ENCODE measurements around the gene SVOP.

SVOP gene

DNA sequence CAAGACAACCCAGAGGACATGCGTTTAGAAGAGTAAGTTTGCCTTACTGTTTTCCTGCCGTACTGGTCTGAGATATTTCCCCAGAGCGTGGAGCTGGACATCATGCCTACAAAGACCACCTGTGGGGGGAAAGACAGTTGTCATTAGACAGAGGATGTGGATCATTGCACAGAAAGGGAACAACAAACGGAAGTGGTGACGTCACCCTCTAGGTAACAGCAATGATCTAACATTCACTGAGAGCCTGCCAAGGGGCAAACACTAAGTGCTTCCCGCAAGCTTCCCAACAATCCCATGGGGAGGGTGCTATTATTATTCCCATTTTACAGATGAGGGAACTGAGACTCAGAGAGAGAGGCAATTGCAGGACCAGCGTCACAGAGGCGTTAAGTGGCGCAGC lies 48.5 kb downstream of the SVOP start:
- no peak for DNase-seq

GRCh38 chr12:108969622-108970021 lies 51.2 kb downstream of the SVOP start:
- no peak for DNase-seq

- peak in 1 of 2 experiments; percentile 16 for DNase-seq
These were observed 52.9 kb downstream of the SVOP start for GRCh38 chr12:108967869-108968540.

DNA sequence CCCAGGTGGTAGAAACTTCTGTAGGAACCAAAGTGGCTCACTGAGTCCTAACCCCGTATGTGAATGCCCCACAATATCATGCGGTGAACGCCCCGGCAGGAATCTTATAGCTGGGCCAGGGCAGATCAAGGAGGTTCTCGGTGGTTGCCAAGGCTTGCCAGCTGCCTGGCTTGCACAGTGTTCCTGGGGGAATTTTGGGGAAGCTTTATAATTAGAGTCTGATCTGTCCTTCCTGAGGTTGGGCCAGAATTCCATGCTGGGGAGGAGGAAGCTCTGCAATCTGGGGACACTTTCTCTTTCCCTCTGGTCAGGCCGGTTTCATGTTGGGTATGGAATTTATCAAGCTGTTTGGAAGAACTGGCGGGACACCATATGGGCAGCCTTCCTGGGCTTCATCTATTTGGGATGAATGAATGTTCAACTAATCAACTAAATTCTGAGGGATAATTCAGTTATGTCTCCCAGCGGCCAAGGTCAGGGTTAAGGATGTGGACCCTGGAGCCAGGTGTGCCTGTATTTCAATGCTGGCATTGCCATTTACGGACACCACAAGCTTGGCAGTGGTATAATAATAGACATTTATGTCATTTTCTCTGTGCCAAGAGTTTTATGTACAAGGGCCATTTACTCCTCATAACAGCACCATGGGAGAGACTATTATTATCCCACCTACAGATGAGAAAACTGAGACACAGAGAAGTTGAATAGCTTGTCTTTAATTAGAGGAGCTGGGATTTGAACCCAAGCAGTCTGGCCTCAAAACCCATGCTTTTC lies 54.3 kb downstream of the SVOP start:
- no peak for DNase-seq

DNA sequence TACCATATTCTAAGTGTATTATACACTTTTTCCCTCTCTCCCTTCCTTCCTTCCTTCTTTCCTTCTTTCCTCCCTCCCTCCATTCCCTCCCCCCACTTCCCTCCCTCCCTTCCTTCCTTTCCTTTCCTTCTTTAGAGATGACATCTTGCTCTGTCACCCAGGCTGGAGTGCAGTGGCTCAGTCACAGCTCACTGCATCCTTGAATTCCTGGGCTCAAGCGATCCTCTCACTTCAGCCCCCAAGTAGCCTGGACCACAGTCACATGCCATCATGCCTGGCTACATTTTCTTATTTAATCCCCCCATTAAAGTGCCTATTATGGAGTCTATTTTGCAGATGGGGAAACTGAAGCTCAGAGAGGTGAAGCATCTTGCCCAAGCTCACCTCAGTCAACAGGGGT lies 55.0 kb downstream of the SVOP start:
- DNase-seq, result no peak

DNA sequence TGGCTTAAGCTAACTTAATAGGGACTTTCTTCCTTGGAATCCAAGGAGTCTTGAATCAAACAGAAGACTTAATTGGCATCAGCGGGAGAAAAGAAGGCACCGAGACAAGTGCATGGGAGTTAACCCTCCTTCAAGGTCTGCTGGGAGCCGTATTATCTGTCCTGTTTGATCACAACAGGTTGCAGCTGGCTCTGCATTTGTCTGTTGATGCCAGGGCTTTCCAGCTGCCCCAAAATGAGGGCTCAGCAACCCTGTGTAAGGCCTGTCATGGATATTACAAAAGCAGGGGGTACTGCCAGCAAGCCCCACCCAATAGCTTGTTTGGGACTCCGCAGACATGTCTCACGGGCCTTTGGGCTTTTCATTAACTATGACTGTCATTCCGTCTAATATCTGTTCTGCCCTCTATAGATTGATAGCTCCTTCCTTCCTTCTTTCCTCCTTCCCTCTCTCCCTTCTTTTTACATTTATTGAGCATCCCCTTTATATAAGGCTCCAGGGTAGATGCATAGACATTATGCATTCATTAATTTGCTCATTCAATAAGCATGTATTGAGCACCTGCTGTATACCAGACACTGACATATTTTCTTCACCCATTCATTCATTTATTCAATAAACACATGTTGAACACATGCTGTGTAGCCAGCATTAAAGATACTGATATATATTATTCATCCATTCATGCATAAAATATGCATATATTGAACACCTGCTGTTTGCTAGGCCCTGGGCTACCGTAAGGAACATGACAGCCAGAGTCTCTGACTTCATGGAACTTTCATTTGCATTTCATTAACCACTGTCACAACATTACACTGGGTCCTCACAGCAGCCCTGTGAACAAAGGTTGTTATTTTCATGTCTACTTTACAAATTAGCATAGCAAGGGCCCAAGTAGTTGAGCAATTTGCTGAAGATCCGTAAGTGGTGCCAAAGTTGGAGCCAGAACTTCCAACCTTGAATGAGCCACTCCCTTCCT lies 56.2 kb downstream of the SVOP start:
- no peak for DNase-seq

- DNase-seq, result no peak
These were observed 58.6 kb downstream of the SVOP start for GRCh38 chr12:108962256-108962655.

- no peak for DNase-seq
These were observed 60.9 kb downstream of the SVOP start for GRCh38 chr12:108959748-108960655.

- DNase-seq, result peak; percentile 28 to 30
These were observed 65.5 kb downstream of the SVOP start for GRCh38 chr12:108955225-108955835.

DNA sequence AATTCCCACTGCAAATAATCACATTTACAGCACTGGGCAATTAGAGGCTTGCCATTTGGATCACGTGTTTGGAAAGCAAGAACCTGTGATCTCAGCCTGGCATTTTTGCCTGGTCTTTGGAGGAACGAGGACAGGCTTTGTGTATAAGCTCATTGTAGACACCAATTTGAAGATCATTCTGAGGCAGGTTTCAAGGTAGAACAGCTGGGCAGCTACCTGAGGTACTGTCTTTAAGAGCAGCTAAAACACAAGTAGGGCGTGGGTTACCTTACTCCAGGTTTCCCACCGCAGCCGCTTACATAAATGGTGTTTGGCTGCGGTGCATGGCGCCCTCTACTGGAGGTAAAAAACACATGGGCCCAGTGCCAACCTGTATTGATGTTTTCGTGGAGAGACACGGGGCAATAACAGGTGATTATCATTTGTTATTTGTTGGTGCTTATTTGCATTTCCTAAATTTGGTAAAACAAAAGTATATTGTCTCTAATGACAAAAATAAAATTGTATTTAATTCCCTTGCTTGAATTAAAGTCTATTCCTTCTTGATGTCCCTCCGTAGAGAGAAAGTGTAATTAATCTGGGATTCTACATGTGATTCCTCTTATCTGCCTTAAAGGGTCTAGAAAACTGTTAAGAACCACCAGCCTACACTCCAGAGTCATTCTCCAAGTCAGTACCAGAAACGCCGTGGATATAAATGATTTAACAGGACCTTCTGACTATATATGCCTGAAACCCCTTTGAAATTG lies 69.7 kb downstream of the SVOP start:
- DNase-seq, result peak; percentile 53 to 72

DNA sequence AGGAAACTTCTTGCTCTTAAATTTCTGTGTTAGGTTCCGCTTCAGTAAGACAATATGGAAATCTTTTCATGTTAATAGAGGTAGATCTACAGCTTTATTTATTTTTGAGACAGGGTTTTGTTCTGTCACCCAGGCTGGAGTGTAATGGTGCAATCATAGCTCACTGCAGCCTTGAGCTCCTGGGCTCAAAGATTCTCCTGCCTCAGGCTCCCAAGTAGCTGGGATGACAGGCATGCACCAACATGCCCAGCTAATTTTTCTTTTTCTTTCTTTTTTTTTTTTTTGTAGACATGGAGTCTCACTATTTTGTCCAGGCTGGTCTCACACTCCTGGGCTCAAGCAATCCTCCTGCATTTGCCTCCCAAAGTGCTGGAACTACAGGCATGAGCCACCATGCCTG lies 70.9 kb downstream of the SVOP start:
- no peak for DNase-seq

DNA sequence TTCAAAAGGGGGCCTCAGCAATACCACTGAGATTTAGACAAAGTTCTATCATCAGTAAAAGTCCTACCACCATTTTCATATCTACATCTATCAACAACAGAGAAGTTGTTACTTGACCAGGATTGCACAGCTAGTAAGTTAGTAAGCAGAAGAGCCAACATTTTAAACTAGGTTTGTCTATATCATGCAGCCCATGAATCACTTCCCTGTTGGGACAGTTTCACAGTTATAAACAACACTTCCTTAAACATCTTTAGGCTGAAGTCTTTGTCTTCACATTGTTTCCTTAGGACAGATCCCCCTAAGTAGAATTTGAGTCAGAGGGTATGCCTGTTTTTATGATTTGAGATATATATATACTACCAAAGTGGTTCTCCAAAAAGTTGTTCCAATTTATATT lies 72.5 kb downstream of the SVOP start:
- DNase-seq, result no peak

DNA sequence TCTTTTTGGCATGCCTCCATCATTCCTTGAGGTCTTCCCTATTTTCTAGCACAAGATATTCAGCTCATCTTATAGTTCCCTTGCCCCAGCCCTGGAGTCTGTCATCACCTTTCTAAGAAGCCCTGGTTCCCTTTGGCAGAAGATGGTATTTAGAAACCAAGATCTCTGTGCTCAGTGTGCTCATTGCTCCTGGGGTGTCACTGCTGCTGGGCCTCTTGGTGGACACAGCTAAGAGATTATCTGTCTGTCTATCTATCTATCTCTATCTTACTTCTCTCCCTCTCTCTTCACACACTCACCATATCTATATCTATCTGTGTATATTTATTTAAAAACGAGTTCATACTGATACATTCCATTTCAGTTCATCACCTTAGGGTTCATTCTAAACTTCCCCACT lies 73.8 kb downstream of the SVOP start:
- no peak for DNase-seq

DNA sequence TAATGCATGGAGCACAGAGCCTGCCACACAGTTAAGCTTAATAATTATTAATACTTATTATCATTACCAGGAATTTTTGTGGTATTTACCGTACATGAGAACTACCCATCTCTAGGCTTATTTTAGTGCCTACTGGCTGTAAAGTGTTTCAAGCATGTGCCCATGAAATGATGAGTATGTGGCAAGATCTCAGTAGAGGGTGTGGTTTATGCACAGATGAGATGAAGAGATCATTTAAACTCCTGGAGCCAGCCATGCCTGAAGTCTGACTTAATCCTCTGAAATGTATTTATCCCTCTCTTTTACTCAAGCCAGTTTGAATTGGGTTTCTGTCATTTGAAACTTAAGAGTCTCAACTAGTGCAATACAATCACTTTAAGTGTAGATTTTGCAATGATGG lies 80.7 kb downstream of the SVOP start:
- no peak for DNase-seq

DNA sequence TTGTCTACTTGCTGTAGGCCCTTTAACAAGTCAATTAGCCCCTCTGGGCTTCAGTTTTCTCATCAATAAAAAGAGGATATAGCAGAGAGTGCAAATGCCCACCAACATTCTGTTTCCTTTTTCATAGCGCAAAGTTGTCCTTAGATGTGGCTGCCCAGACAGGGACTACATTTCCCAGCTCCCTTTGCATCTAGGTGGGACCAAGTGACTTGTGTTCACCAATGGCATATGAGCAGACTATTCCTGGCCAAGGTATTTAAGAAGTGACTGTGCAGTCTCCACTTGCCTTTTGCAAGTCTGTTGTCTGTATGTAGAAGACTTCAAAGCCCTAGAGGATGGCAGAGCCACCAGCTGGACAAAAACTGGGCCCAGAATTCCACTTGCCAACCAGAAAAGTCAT lies 81.3 kb downstream of the SVOP start:
- DNase-seq, result no peak

DNA sequence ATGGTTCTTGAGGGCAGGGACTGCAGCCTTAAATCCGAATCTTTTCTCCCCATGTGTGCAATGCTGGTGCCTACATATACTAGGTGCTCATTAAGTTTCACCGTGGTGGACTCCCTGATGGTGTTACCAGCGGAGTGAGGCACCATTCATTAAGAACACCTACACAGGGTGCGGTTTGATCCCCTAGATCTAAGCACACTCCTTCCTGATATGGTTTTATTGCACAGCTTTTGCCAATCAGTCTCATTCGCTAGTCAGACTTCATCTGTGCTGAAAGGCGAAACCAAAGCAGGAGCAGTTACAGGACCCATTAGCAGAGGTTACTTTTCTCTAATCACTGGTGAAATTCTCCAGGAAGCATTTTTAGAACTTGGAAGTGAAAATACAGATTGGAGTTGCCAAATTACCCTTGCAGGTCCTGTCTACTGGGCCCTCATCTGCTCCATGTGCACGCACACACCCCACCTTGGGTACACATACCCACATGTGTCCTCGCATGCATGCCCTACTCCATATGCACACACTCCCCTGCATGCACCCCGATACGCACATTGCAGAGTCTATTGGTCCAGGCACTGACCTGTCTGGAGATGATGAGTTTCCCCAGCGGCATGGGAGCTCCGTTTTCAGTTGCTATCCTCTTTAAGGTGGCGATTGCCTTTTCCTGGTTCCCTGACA lies 82.5 kb downstream of the SVOP start:
- DNase-seq, result no peak

- DNase-seq, result no peak
These were observed 85.6 kb downstream of the SVOP start for GRCh38 chr12:108935159-108935763.

DNA sequence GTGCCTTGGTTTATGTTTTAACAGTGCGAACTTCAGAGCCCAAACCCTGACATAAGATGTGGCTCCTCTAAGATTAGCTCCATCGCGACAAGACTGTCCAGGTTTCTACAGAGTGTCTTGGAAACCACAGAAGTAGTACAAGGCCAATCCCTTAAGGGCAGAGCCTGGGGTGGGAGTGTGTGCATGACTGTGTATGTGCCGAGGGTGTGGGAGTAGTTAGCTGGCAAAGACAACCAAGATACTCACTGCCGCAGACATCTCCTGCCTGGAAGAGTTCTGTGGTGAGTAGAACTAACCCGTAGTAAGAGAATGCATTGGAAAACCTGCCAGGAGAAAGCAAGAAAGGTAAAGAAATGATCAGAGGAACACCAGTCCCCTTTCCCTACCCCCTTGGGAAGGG lies 86.9 kb downstream of the SVOP start:
- no peak for DNase-seq

DNA sequence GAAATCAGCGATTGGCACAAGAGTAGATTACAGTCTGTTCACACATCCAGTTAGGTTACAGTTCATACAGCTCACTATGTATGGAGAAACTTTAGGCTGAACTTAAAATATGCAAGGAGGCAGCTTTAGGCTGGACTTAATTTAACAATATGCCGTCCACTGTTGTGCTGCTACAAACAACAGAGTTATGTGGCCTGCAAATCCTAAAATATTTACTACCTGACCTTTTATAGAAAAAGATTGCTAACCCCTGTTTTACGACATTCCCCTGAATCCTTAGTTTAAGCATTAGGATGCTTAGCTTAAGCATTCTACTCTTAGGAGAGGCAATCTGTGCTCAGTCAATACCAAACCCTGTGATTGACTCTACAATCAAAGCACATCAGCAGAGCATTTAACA lies 90.1 kb downstream of the SVOP start:
- no peak for DNase-seq

- DNase-seq, result no peak
These were observed 90.7 kb downstream of the SVOP start for GRCh38 chr12:108930155-108930554.
